Left forelimb (tissue), 1 donor: ENCODE results near the gene OR7C1.
"Not testable (repeated sequence)": the region's sequence is repeated elsewhere in the genome, so short reads cannot be mapped to it uniquely, and the experiment has no call there.

Experiments used
- DNase-seq: peaks from one replicate; pipeline ENCODE4 v3.0.0-alpha.2; 2018; ENCODE audit warnings: low spot score

Gene OR7C1

GRCh38 chr19:14835011-14835410 is at the start of gene OR7C1, which contains the start of gene OR7A5:
TSS of gene OR7C1 (minus strand) at chr19:14835185. CDS start at chr19:14800136, 35,049 bp downstream.
TSS of gene OR7A5 (minus strand) at chr19:14835185. CDS start at chr19:14828241, 6,944 bp downstream.
- DNase-seq = no peak

- DNase-seq = no peak
Measured at GRCh38 chr19:14871619-14872230, 36.7 kb upstream of the OR7C1 start.

GRCh38 chr19:14868497-14868896 is 33.5 kb upstream of the OR7C1 start:
- DNase-seq = no peak

GRCh38 chr19:14848822-14849221 is 13.8 kb upstream of the OR7C1 start, which contains the start of gene OR7A10:
TSS of gene OR7A10 (minus strand) at chr19:14848922. CDS start at chr19:14841877, 7,045 bp downstream.
- DNase-seq = no peak

- no peak for DNase-seq
Measured at GRCh38 chr19:14843578-14843977, 8.6 kb upstream of the OR7C1 start.

GRCh38 chr19:14843169-14843568 is 8.2 kb upstream of the OR7C1 start:
- DNase-seq = no peak

GRCh38 chr19:14840206-14840605 is 5.2 kb upstream of the OR7C1 start:
- no peak for DNase-seq

GRCh38 chr19:14837391-14837790 is 2.4 kb upstream of the OR7C1 start:
- DNase-seq = no peak

- no peak for DNase-seq
Measured at GRCh38 chr19:14830702-14831101, 4.3 kb downstream of the OR7C1 start.

GRCh38 chr19:14826006-14826405 is 9.0 kb downstream of the OR7C1 start:
- no peak for DNase-seq

- DNase-seq = no peak
Measured at GRCh38 chr19:14821937-14822336, 13.0 kb downstream of the OR7C1 start.

GRCh38 chr19:14818588-14818987 is 16.4 kb downstream of the OR7C1 start:
- no peak for DNase-seq

GRCh38 chr19:14817052-14817451 is 17.9 kb downstream of the OR7C1 start:
- DNase-seq = no peak

GRCh38 chr19:14814982-14815652 is 19.9 kb downstream of the OR7C1 start:
- no peak for DNase-seq

GRCh38 chr19:14809272-14810057 is 25.5 kb downstream of the OR7C1 start:
- DNase-seq = no peak

GRCh38 chr19:14804765-14805164 is 30.2 kb downstream of the OR7C1 start:
- DNase-seq = no peak

GRCh38 chr19:14798760-14799159 is 36.2 kb downstream of the OR7C1 start:
- DNase-seq = no peak

GRCh38 chr19:14796021-14796420 is 39.0 kb downstream of the OR7C1 start:
- no peak for DNase-seq

- DNase-seq = no peak
Measured at GRCh38 chr19:14795078-14795721, 39.8 kb downstream of the OR7C1 start.

GRCh38 chr19:14792250-14792649 is 42.7 kb downstream of the OR7C1 start:
- DNase-seq = not testable (repeated sequence)

- DNase-seq = peak; percentile 71
Measured at GRCh38 chr19:14786421-14786851, 48.5 kb downstream of the OR7C1 start.

GRCh38 chr19:14785102-14785793 is 49.7 kb downstream of the OR7C1 start:
- DNase-seq = not testable (repeated sequence)
